SK-N-SH treated with all-trans-retinoic acid at 6 μM for 48 hours (cell line): Measurements from ENCODE around the gene PSTPIP2.

Experiments used
- ARNTL ChIP-seq: fragments of 450-650 bp; formaldehyde crosslinking; IDR thresholded peaks from 2 replicates; pipeline ENCODE4 v1.5.0; 2020; ENCODE audit warnings: low read depth, mild to moderate bottlenecking, moderate library complexity, borderline replicate concordance
- CREB5 ChIP-seq: fragments of 250-450 bp; sonication (Bioruptor Pico); IDR thresholded peaks from 2 replicates; pipeline ENCODE4 v1.5.1; 2020; ENCODE audit warnings: low read depth, mild to moderate bottlenecking, moderate library complexity
- ESRRG ChIP-seq: fragments of 250-450 bp; sonication (Bioruptor Pico); IDR thresholded peaks from 2 replicates; pipeline ENCODE4 v1.6.1; 2021; ENCODE audit warnings: mild to moderate bottlenecking
- PATZ1 ChIP-seq: fragments of 250-450 bp; sonication (Bioruptor Pico); IDR thresholded peaks from 2 replicates; pipeline ENCODE4 v1.8.0; 2020; ENCODE audit warnings: mild to moderate bottlenecking, moderate library complexity, borderline replicate concordance
- TCF4 ChIP-seq: fragments of 250-450 bp; sonication (Bioruptor Pico); IDR thresholded peaks from 2 replicates; pipeline ENCODE4 v1.8.0; 2021; ENCODE audit warnings: mild to moderate bottlenecking, moderate library complexity, borderline replicate concordance
- TSHZ2 ChIP-seq: fragments of 250-450 bp; sonication (Bioruptor Pico); IDR thresholded peaks from 2 replicates; pipeline ENCODE4 v1.5.0; 2020; ENCODE audit warnings: mild to moderate bottlenecking, moderate library complexity
- ZFP3 ChIP-seq: fragments of 250-450 bp; sonication (Bioruptor Pico); IDR thresholded peaks from 2 replicates; pipeline ENCODE4 v1.5.0; 2020; ENCODE audit warnings: mild to moderate bottlenecking, moderate library complexity

GRCh38 chr18:46073474-46074331 lies 1.6 kb upstream of the PSTPIP2 start:
- no peak for TF ChIP-seq ESRRG
- TF ChIP-seq PATZ1 (CRISPR knock-in tag): no peak
- TF ChIP-seq TCF4 (CRISPR knock-in tag): no peak
- no peak for TF ChIP-seq TSHZ2 (CRISPR knock-in tag)
- TF ChIP-seq ARNTL: no peak
- no peak for TF ChIP-seq ZFP3 (CRISPR knock-in tag)
- TF ChIP-seq CREB5 (CRISPR knock-in tag): no peak
